Measurements from ENCODE around the gene USP49.

DNA sequence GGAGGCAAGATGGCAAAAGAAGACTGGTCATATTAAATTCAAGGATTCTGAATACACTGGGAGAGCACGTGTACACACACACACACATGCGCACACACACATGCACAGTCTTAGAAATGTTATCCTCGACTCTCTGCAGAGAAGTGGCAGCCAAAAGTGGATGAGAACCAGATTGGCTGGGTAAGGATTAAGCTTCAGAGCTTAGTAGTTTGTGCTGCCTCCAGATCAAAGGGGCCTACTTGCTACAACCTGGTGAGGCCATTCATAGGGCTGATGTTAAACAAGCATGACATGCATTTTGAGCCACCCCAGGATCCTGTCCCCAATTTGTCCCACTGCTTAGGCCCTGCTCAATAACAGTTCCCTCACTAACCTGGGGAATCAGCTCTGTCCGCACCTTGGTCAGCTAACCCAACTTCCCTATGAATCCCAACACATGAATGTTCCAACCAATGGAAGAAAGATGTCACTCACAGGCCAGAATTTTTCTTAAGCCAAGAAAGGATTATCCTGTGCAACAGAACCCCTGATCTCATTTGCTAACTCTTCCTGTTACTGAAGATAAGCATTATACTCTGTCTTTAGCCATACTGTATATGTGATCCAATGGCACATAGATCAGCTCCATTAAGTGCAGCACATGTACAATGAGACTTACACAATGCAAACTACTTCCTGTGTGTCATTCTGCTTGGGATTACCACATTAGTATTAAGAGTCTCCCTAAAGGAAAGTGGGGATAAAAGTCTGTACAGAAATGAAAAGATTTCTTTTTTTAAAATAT is 76.7 kb downstream of the USP49 start:
- TF ChIP-seq, protein P1, sequence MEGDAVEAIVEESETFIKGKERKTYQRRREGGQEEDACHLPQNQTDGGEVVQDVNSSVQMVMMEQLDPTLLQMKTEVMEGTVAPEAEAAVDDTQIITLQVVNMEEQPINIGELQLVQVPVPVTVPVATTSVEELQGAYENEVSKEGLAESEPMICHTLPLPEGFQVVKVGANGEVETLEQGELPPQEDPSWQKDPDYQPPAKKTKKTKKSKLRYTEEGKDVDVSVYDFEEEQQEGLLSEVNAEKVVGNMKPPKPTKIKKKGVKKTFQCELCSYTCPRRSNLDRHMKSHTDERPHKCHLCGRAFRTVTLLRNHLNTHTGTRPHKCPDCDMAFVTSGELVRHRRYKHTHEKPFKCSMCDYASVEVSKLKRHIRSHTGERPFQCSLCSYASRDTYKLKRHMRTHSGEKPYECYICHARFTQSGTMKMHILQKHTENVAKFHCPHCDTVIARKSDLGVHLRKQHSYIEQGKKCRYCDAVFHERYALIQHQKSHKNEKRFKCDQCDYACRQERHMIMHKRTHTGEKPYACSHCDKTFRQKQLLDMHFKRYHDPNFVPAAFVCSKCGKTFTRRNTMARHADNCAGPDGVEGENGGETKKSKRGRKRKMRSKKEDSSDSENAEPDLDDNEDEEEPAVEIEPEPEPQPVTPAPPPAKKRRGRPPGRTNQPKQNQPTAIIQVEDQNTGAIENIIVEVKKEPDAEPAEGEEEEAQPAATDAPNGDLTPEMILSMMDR (IDR thresholded peaks at IDR 0.05): no peak
- TF ChIP-seq POLR2A (IDR thresholded peaks at IDR 0.05): no peak

Measured in right lobe of liver (tissue), 4 donors.